ENCODE data around the gene FHIT. TPM values are rescaled to one million over a fixed set of nuclear protein-coding genes. Genes with fewer than 3 reads are reported as not detected.

FHIT gene
- total and polyA plus RNA-seq, 10 of the 15 experiments (the other 5 are each of a cell fraction or from before 2014, with no cell fraction given): 4.2 to 14.9 (median 9.4) TPM

DNA sequence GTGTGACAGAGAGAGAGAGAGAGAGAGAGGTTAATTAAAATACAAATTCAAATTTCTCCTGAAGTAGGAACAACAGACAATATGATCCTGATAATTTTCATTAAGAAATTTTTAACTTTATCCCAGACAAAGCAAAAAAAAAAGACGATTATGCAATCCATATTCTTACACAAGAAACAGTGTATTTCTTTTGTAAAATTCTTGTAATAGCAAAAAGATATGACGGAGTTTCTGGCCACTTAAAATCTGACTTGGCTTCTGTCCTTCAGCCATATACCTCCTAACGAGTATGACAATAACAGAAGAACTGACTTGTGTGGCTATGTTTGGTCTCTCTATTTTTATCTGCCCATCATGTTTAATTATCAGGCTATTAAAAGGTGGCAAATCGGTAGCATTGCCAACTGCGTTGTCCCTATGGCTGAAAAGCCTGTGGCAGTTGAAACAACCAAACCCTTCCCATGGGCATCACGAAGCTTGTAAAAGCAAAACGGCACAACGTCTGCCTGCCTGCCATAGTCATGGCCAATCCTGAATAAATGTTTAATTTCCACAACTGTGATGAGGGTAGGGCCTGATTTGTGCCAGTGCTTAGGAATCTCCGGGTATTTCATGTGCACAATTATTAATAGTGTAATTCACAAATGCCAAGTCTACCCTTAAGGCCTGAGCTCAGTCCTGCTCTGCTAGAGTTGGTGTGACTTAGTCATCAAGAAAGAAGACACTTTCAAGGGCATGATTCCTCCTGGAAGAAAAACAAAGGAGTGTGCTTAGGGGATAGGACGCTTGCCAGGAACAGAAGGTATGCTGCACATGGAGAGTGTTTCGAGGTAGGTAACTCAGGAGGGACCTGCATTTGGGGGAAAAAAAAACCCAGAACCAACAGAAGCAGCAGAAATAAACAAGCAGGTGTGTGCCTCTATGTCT, 1090.2 kb downstream of the FHIT start (continued):
- TF ChIP-seq BCL3 (IDR thresholded peaks at IDR 0.05; ENCODE audit: borderline replicate concordance, insufficient read depth, low read depth, low read length, poor library complexity, severe bottlenecking) (no peak), CUX1 (IDR thresholded peaks at IDR 0.05; ENCODE audit: insufficient replicate concordance, low read depth, low read length) (no peak), RFX5 (IDR thresholded peaks at IDR 0.05; ENCODE audit: low read depth, low read length) (no peak), CTCF (IDR thresholded peaks at IDR 0.05 in 2 of 3, conservative IDR thresholded peaks at IDR 0.05 in 1 of 3; ENCODE audit: control insufficient read depth in 2 of 3, extremely low read depth in 1 of 3, insufficient read depth in 1 of 3, low read depth in 3 of 3, low read length in 3 of 3) (no peak), GABPA (IDR thresholded peaks at IDR 0.05; ENCODE audit: low read depth) (no peak), NR2C1 (IDR thresholded peaks at IDR 0.05) (no peak)
